CD4-positive, alpha-beta T cell treated with Interleukin-4 for 1 hour (primary cell): ENCODE measurements around the gene VASH2.
"Not testable (repeated sequence)": the region's sequence is repeated elsewhere in the genome, so short reads cannot be mapped to it uniquely, and the experiment has no call there.

Experiments
- DNase-seq, 2 donors: peaks; one replicate each; pipeline ENCODE4 v3.0.0-alpha.2; 2020 to 2022

VASH2 gene

DNA sequence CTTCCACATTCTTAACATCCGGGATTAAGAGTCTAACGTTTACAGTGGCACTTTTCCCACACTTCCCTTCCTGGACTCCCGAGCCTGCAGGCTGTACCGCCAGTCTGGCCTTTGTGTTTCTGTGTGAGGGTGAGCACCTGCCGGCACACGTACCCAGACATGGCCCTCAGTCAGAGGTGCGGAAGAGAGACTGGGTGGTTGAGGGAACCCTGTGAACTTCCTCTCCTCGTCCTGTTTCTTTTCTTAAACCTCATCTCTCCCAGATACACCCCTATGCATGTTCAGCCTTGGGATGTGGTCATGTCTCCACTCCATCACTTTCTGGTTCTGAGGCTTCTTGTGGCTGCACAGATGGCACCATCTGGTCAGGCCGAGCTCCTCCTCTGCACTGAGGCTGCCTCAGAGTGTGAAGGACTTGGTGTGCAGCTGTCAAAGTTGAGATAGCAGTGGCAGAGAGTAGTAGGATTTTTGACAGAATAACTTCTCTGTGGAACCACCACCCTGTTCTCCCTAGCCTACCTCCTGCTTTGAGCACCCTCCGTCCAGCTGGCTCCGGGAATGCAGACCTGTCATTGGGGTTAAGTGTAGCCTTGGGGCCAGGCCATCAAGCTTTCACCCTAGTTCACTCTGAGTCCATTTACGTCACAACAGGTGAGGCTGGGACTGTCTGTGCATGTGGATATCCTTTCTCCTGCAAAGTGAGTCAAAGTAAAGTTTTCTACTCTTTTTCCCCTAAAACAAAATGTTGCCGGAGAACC is 31.4 kb downstream of the VASH2 start:
- no peak for DNase-seq

DNA sequence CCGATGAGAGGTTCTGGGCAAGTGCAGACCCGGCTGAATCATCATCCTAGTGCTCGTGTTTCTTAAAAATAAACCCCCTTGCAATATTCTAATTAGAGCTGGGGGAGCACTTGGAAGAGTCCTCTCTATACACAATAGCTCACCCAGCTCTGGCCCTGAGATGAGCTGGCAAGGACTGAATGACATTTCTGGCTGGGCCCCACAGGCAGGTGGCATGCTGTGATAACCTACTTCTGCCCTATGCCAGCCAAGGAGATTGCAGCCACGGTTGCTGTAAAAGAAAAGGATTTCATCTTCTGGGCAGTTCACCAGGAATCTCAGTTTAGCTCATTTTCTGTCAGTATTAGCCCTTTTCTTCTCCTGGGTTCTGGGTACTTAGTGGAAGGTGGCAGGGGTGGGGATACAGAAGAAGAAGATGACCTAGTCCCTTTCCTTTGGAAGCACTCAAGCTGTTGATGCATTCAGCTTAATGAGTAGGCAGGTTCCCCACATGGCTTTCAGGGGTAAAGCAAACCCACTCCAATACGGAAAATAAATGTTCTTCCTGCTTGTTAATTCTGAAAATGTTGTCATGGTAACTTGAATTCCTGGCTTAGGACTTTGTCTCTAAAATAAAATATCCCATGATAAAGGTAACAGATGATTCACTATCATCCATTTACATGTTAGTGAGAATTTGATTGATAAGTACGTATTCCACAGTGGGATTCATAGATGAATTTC is 32.2 kb downstream of the VASH2 start:
- DNase-seq = no peak

DNA sequence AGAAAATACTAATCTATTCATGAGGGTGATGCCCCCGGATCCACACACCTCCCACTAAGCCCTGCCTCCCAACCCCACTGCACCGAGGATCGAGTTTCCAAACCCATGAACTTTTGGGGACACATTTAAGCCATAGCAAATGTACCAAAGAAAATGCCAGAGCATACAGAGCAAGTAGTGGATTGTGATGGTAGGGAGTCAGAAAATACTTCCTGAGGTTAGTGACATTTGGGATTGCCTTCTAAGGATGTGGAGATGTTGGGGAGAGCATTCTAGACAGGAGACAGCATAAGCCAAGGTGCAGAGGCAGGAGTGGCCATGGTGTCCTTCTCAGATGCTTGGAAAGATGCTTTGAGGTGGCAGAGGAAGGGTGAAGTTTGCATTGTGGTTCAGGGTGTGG is 33.1 kb downstream of the VASH2 start:
- no peak for DNase-seq

DNA sequence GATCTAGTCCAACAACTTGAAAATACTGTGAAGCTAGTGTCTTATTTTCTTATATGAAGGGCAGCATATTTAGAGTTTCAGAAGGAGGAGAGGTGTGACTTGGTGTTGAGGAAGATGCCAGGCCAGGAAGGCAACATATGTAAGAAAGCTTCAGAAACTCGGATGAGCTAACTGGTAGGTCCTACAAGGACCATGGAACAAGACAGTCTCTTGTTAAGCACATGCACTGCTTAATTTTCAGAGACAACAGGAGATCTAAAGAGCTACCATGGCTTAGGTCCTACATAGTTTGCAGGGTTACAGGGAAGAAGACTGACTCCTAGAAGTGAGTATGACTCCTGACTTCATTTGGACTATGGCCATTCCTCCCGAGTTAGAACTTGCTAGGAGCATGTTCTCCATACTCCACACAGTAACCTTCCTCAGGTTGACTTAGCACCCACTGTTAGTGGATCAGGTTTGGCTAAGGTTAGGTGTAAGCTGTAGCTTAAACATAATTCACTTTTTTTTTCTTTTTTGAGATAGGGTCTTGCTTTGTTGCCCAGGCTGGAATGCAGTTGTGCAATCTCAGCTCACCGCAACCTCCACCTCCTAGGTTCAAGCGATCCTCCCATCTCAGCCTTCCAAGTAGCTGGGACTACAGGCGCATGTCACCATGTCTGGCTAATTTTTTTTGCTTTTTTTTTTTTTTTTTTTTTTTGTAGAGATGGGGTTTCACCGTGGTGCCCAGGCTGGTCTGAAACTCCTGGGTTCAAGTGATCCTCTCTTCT is 34.4 kb downstream of the VASH2 start:
- no peak for DNase-seq

GRCh38 chr1:212986551-212986950 is 36.2 kb downstream of the VASH2 start:
- DNase-seq = no peak

DNA sequence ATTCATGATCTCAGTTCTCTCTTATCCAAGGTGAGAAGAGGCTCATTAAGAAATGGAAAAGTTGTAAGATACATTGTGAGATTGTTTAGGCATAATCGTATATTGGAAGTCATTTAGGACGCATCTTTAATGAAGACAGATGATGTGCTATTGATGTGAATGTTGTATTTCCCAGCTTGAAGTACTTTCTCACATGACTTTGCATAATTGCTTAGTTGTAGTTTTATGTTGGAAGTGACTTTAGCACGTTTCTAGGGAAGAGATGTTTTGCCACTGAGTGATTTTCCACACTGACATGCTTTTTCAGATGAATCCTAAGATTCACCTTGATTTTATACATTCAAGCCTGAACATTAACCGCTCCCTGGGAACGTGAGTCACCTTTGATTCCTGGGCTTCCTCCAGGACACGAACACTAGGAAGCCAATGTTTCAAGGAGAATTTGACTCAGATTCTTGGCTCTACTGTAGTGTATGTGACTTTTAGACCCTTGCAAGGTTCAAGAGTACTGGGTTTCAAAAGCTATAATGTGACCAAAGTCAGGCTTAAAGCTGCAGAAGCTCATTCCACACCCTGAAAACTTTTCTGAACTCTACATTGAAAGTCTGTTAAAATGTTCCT is 37.5 kb downstream of the VASH2 start:
- no peak for DNase-seq

- no peak for DNase-seq
Measured at GRCh38 chr1:212990276-212990675, 39.9 kb downstream of the VASH2 start.

DNA sequence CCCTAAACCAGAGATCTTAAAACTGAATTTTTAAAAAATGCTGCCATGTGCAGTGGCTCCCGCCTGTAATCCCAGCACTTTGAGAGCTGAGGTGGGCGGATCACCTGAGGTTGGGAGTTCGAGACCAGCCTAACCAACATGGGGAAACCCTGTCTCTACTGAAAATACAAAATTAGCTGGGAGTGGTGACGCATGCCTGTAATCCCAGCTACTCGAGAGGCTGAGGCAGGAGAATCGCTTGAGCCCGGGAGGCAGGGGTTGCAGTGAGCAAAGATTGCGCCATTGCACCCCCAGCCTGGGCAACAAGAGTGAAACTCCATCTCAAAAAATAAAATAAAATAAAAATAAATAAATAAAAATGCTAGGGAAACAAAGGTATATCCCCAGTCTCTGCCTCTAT is 43.6 kb downstream of the VASH2 start:
- not testable (repeated sequence) for DNase-seq

DNA sequence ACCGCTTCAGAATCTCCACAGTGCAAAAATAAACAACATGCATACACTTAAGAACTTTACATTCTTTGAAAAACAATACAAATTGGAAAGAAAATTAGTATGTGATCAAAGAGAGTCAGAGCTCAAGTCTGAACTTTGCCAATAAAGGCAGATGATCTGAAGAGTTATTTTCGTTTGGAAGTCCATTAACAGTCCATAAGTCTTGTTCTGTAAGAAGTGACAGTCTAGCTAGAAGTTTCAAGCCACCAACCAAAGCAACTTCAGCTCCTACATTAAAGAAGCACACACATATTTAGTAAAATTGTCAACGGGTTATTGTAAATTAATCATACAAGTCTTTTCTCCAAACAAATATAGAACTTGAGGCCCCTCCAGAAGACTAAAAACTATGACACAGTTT is 44.6 kb downstream of the VASH2 start:
- DNase-seq = no peak

- DNase-seq = no peak
Measured at GRCh38 chr1:213003256-213003655, 52.9 kb downstream of the VASH2 start.

- peak in 1 of 2 donors; percentile 4 for DNase-seq
Measured at GRCh38 chr1:213008564-213008963, 58.2 kb downstream of the VASH2 start.

- no peak for DNase-seq
Measured at GRCh38 chr1:213014642-213015041, 64.3 kb downstream of the VASH2 start.

DNA sequence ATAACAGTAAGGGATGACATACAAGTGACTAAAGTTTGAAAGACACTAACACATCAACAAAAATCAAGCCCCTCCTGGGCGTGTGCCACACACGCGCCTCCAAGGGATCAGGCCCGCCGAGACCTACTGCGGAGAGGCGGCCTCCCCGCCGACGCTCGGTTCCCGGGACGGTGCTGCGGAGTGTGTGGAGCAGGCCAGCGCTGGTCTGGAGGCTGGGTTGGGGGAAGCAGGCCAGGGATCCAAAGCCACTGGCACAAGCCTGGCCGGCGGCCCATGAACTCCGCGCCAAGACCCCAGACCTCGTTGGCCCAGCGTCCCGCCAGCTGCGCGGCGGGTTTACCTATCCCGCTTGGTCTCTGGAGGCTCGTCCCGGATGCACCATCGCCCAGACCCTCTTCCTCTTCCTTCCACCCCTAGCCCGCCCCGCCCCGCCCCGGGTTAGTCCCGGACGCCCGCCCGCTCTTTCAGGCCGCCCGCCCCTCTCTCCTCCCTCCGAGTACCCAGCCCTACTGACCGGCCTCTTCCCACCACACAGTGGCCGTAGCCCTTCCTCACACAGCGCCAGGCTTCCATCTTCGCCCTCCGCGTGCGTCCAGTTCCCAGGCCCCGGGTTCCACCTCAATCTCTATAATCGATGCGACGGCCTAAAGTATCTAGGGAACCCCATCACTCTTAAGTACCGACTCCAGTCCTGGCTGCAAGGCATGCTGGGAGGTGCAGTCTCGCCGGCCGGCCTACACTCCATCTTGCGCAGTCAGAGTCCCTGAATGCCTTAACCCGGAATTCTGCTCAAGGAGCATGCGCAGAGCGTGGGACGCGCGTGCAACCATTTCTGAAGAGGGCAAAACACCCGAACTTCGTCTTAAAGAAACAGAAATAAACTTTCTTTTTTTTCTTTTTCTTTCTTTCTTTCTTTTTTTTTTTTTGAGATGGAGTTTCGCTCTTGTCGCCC is 65.0 kb downstream of the VASH2 start, which contains the start of gene ANGEL2:
TSS of gene ANGEL2 (minus strand) at position 769 of the 952 bp plus-strand sequence. CDS start at position 573, 196 bp downstream.
- DNase-seq = peak; percentile 97

DNA sequence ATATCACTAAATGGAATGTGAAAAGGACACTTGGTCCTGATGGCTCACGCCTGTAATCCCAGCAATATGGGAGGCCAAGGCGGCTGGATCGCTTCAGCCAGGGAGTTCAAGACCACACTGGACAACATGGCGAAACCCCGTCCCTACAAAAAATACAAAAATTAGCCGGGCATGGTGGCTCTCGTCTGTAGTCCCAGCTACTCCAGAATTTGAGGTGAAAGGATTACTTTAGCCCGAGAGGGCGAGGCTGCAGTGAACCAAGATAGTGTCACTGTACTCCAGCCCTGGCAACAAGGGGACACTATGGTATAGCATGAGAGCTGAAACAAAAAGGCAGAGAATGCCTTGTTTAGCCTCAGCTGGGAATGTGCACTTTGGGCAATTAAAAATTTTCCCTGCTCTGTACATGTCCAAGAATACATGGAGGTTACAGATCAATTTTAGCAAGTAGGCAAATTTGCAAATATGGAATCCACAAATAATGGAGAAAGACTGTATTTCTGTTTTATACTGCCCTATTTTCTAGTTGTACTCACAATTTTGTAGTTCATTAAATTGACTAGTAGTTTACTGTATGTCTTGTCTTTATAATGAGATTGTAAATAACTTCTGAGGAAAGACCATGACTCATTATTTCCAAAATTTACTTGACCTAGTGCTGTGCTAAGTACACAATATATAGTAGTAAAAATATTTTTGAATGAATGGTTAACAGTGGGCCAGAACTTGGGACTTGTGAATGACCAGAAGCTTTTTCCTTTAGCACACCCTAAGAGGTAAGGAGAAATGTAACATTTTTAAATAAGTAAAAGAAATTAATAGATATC is 67.3 kb downstream of the VASH2 start:
- DNase-seq = no peak

- no peak for DNase-seq
Measured at GRCh38 chr1:213019450-213019849, 69.1 kb downstream of the VASH2 start.

DNA sequence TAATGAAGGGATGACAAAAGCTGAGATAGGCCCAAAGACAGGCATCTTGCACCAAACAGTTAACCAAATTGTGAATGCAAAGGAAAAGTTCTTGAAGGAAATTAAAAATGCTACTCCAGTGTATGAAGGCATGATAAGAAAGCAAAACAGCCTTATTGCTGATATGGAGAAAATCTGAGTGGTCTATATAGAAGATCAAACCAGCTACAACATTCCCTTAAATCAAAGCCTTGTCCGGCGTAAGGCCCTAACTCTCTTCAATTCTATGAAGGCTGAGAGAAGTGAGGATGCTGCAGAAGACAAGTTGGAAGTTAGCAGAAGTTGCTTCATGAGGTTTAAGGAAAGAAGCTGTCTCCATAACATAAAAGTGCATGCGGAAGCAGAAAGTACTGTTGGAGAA is 69.7 kb downstream of the VASH2 start:
- no peak for DNase-seq

DNA sequence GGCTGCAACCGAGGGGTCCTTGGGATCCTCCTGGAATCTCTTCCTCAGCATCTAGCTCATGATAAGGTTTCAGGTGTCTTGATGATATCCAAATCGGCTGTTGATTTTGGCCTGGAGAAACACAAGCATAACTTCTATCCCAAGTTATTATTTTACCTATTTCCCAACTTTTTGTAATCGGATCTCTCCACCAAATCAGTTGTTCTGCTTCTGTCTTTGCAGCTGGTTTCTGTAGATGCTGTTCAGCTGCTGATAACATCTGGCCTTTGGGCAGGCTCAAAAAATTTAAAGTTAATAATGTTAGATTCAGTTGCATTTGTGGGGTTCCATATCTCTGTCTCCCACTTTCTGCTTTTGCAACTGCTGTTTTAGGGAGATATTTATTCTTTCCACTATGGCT is 76.7 kb downstream of the VASH2 start:
- not testable (repeated sequence) for DNase-seq

DNA sequence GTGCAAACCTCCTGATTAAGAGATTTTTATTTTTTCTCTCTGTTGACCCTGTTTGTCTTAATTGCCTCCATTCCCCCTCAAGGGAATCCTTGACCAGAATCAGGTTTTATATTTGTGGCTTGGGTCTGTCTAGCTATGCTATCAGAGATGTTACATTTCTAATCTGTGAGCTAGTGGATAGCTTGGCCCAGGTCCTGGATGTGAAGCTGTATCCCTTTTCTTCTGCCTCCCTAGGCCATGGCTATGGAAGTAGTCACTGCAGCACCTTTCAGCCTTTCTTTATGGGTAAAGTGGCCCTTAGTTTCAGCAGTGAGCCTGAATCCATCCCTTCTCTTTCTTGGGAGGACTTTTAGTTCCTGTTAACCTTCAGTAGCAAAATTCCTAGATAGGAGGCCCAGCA is 82.3 kb downstream of the VASH2 start:
- DNase-seq = no peak

GRCh38 chr1:213034713-213035112 is 84.4 kb downstream of the VASH2 start:
- no peak for DNase-seq

- no peak for DNase-seq
Measured at GRCh38 chr1:213035573-213035972, 85.2 kb downstream of the VASH2 start.
